GM23338 (cell line): ENCODE results near the gene CENPH. TPM values are rescaled to one million over a fixed set of nuclear protein-coding genes. Genes with fewer than 3 reads are reported as not detected.

Source experiments
- ATAC-seq: fragments of 200-7000 bp; cut with Tn5 transposase; 3 replicates; pipeline ENCODE4 v1.9.1; 2020
- DNase-seq: peaks from one replicate; pipeline ENCODE4 v3.0.0-alpha.2; 2015; ENCODE audit warnings: low spot score
- H2AFZ ChIP-seq: fragments of 200-600 bp; sonication (generic); 2 replicates; pipeline ENCODE4 v1.8.0; 2016; ENCODE audit warnings: antibody characterized with exemption, mild to moderate bottlenecking, moderate library complexity
- H3F3A ChIP-seq: fragments of 200-600 bp; sonication (generic); replicated peaks from 2 replicates; pipeline ENCODE4 v1.8.0; 2017; ENCODE audit warnings: antibody characterized with exemption, mixed run types, low read depth
- H3K27ac ChIP-seq: fragments of 200-600 bp; sonication (generic); 2 replicates; pipeline ENCODE4 v1.6.1; 2016; ENCODE audit warnings: low read depth
- H3K27me3 ChIP-seq: fragments of 200-600 bp; sonication (generic); 2 replicates; pipeline ENCODE4 v1.8.0; 2016; ENCODE audit warnings: mild to moderate bottlenecking, mixed run types, moderate library complexity; ENCODE audit not compliant: insufficient read depth
- H3K36me3 ChIP-seq: fragments of 200-600 bp; sonication (generic); 2 replicates; pipeline ENCODE4 v1.8.0; 2016; ENCODE audit warnings: mild to moderate bottlenecking; ENCODE audit not compliant: insufficient read depth
- H3K4me1 ChIP-seq: fragments of 200-600 bp; sonication (generic); 2 replicates; pipeline ENCODE4 v1.8.0; 2016; ENCODE audit warnings: mild to moderate bottlenecking, moderate library complexity; ENCODE audit not compliant: insufficient read depth
- H3K4me2 ChIP-seq: fragments of 200-600 bp; sonication (generic); 2 replicates; pipeline ENCODE4 v1.7.1; 2017; ENCODE audit warnings: mixed run types
- H3K4me3 ChIP-seq: fragments of 200-600 bp; sonication (generic); 2 replicates; pipeline ENCODE4 v1.6.1; 2016; ENCODE audit warnings: mixed run types
- H3K79me2 ChIP-seq: fragments of 200-600 bp; sonication (generic); replicated peaks from 2 replicates; pipeline ENCODE4 v1.8.0; 2017; ENCODE audit warnings: mild to moderate bottlenecking; ENCODE audit not compliant: insufficient read depth
- H3K9me2 ChIP-seq: fragments of 200-600 bp; sonication (generic); 2 replicates; pipeline ENCODE4 v1.8.0; 2017; ENCODE audit not compliant: insufficient read depth
- H4K20me1 ChIP-seq: fragments of 200-600 bp; sonication (generic); replicated peaks from 2 replicates; pipeline ENCODE4 v1.8.0; 2017; ENCODE audit warnings: mild to moderate bottlenecking; ENCODE audit not compliant: insufficient read depth
- H3K27ac Mint-ChIP-seq: 2 replicates; pipeline ENCODE4 v1.8.0; 2020; ENCODE audit warnings: inconsistent platforms, mild to moderate bottlenecking, moderate library complexity, mixed read lengths
- H3K27me3 Mint-ChIP-seq: 3 replicates; pipeline ENCODE4 v1.8.0; 2022; ENCODE audit warnings: low read depth, mild to moderate bottlenecking, moderate library complexity, mixed read lengths, inconsistent platforms; ENCODE audit not compliant: insufficient read depth, poor library complexity
- H3K36me3 Mint-ChIP-seq: 3 replicates; pipeline ENCODE4 v1.8.0; 2021; ENCODE audit warnings: low read depth, mild to moderate bottlenecking, inconsistent platforms, moderate library complexity, mixed read lengths
- H3K4me1 Mint-ChIP-seq: 3 replicates; pipeline ENCODE4 v1.8.0; 2020; ENCODE audit warnings: mild to moderate bottlenecking, inconsistent platforms, mixed read lengths
- H3K4me3 Mint-ChIP-seq: 3 replicates; pipeline ENCODE4 v1.8.0; 2021; ENCODE audit warnings: moderate library complexity, mild to moderate bottlenecking, inconsistent platforms, mixed read lengths
- H3K9me3 Mint-ChIP-seq: 3 replicates; pipeline ENCODE4 v1.8.0; 2020; ENCODE audit warnings: moderate library complexity, mild to moderate bottlenecking, inconsistent platforms, mixed read lengths
- JUNB ChIP-seq: IDR thresholded peaks from one replicate; pipeline ENCODE4 v1.6.1; 2016; ENCODE audit warnings: antibody characterized with exemption; ENCODE audit not compliant: unreplicated experiment
- NANOG ChIP-seq: IDR thresholded peaks from 2 replicates; pipeline ENCODE4 v1.6.1; 2016; ENCODE audit warnings: antibody characterized with exemption, borderline replicate concordance
- REST ChIP-seq: IDR thresholded peaks from one replicate; pipeline ENCODE4 v1.6.1; 2018; ENCODE audit warnings: antibody characterized with exemption; ENCODE audit not compliant: unreplicated experiment
- ZNF114 ChIP-seq: fragments of 250-450 bp; sonication (Bioruptor Pico); IDR thresholded peaks from 2 replicates; pipeline ENCODE4 v1.5.0; 2020; ENCODE audit warnings: mild to moderate bottlenecking, moderate library complexity
- ZNF462 ChIP-seq: fragments of 250-450 bp; sonication (Bioruptor Pico); IDR thresholded peaks from 2 replicates; pipeline ENCODE4 v1.5.0; 2020; ENCODE audit warnings: mild to moderate bottlenecking, moderate library complexity
- polyA plus RNA-seq: library from polyadenylated mRNA; unstranded; fragments of >200 nt; fragmentation: Nextera tagmentation; extraction: Ambion mirVana; gene quantifications from 2 replicates; pipeline ENCODE4 v1.2.1, GENCODE V29; 2016
- total RNA-seq: library from RNA; depleted of rRNA; stranded (reverse); fragments of >200 nt; shearing (Covaris generic); gene quantifications from 2 replicates; pipeline ENCODE4 v1.2.3, GENCODE V29; 2014

CENPH gene
- total and polyA plus RNA-seq, 2 experiments from 2014 or later, result 99.4 to 107 TPM

GRCh38 chr5:69245031-69245430, 55.6 kb downstream of the CENPH start (continued):
- TF ChIP-seq ZNF462, result no peak

DNA sequence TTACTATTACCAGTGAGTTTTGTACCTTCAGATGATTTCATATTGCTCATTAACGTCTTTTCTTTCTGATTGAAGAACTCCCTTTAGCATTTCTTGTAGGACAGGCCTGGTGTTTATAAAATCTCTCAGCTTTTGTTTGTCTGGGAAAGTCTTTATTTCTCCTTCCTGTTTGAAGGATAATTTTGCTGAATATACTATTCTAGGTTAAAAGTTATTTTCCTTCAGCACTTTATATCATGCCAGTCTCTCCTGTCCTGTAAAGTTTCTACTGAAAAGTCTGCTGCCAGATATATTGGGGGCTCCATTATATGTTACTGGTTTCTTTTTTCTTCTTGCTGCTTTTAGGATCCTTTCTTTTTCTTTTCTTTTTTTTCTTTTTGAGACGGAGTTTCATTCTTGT, 58.6 kb downstream of the CENPH start:
- peaks cover 4% of the 10 kb centered on the region; the same call in 2 of the 3 replicates for H3K36me3 Mint-ChIP-seq
- peaks cover 98% of the 10 kb centered on the region for H3K79me2 ChIP-seq
- peaks cover 8% of the 10 kb centered on the region for H3K27me3 Mint-ChIP-seq
- ATAC-seq (no peak), DNase-seq (no peak)
- no peaks in the 10 kb centered on the region for H3F3A ChIP-seq
- H3K9me3 Mint-ChIP-seq, result no peaks in the 10 kb centered on the region
- no peaks in the 10 kb centered on the region for H3K4me1 ChIP-seq
- H3K4me1 Mint-ChIP-seq, result peaks cover 2% of the 10 kb centered on the region; the same call in 1 of the 3 replicates
- H3K27ac ChIP-seq, result peak overlapping the region; percentile 68; the same call in 1 of the 2 replicates
- H3K4me3 Mint-ChIP-seq, result no peak overlapping the region
- H3K4me2 ChIP-seq, result no peak overlapping the region
- TF ChIP-seq NANOG (no peak), REST (no peak), ZNF114 (CRISPR knock-in tag) (no peak), JUNB (no peak)
- H3K36me3 ChIP-seq, result no peaks in the 10 kb centered on the region
- H3K27ac Mint-ChIP-seq, result no peak overlapping the region
- H2AFZ ChIP-seq, result no peak overlapping the region
- no peaks in the 10 kb centered on the region for H3K9me2 ChIP-seq
- H4K20me1 ChIP-seq, result peaks cover 32% of the 10 kb centered on the region; the same call in 1 of the 2 replicates
- no peaks in the 10 kb centered on the region for H3K27me3 ChIP-seq
- H3K4me3 ChIP-seq, result no peak overlapping the region
